Neural crest cell (in vitro differentiated cells): Measurements from ENCODE around the gene SNCB. TPM values are rescaled to one million over a fixed set of nuclear protein-coding genes. Genes with fewer than 3 reads are reported as not detected.

Experiments
- DNase-seq: peaks from one replicate; pipeline ENCODE4 v3.0.0; 2021; ENCODE audit warnings: low read depth, mixed read lengths, low spot score
- H3K27ac Mint-ChIP-seq: one replicate; pipeline ENCODE4 v1.8.0; 2021; ENCODE audit warnings: mild to moderate bottlenecking, mixed read lengths; ENCODE audit not compliant: unreplicated experiment
- H3K27me3 Mint-ChIP-seq: 2 replicates; pipeline ENCODE4 v1.8.0; 2021; ENCODE audit warnings: low read depth, mild to moderate bottlenecking, mixed read lengths
- H3K36me3 Mint-ChIP-seq: 2 replicates; pipeline ENCODE4 v1.8.0; 2021; ENCODE audit warnings: low read depth, mild to moderate bottlenecking, mixed read lengths
- H3K4me1 Mint-ChIP-seq: 2 replicates; pipeline ENCODE4 v1.8.0; 2021; ENCODE audit warnings: mixed read lengths
- H3K4me3 Mint-ChIP-seq: one replicate; pipeline ENCODE4 v1.8.0; 2021; ENCODE audit warnings: mild to moderate bottlenecking, mixed read lengths
- H3K9me3 Mint-ChIP-seq: 2 replicates; pipeline ENCODE4 v1.8.0; 2021; ENCODE audit warnings: mixed read lengths
- CTCF ChIP-seq: fragments of 200-600 bp; sonication (generic); conservative IDR thresholded peaks from 2 replicates; pipeline ENCODE4 v1.5.0; 2021; ENCODE audit warnings: antibody characterized with exemption, mild to moderate bottlenecking
- total RNA-seq: library from RNA; stranded (reverse); gene quantifications from 2 replicates; pipeline ENCODE4 v1.2.1, GENCODE V29; 2021

SNCB gene
- total RNA-seq, 1 donor from 2014 or later, result 0.40 TPM

- Mint-ChIP-seq H3K4me1 (peaks cover 5% of the 10 kb centered on the region), H3K27me3 (peaks cover 19% of the 10 kb centered on the region), H3K9me3 (no peaks in the 10 kb centered on the region), H3K27ac (no peak overlapping the region), H3K4me3 (no peak overlapping the region), H3K36me3 (no peaks in the 10 kb centered on the region)
- no peak for TF ChIP-seq CTCF
- no peak for DNase-seq
These were observed 32.3 kb upstream of the SNCB start for GRCh38 chr5:176662371-176663333.

GRCh38 chr5:176661676-176662075 lies 31.3 kb upstream of the SNCB start:
- TF ChIP-seq CTCF, result no peak
- Mint-ChIP-seq H3K27me3 (peaks cover 12% of the 10 kb centered on the region), H3K27ac (no peak overlapping the region), H3K36me3 (no peaks in the 10 kb centered on the region), H3K9me3 (no peaks in the 10 kb centered on the region), H3K4me3 (no peak overlapping the region), H3K4me1 (peaks cover 5% of the 10 kb centered on the region)
- no peak for DNase-seq

- peaks cover 5% of the 10 kb centered on the region for H3K4me1 Mint-ChIP-seq
- DNase-seq, result peak; percentile 87
- no peaks in the 10 kb centered on the region for H3K36me3 Mint-ChIP-seq
- TF ChIP-seq CTCF, result peak; percentile 97
- peaks cover 9% of the 10 kb centered on the region for H3K27me3 Mint-ChIP-seq
- no peaks in the 10 kb centered on the region for H3K9me3 Mint-ChIP-seq
- peak overlapping the region; percentile 23 for H3K4me3 Mint-ChIP-seq
- H3K27ac Mint-ChIP-seq, result no peak overlapping the region
These were observed 30.7 kb upstream of the SNCB start for GRCh38 chr5:176660860-176661641.

- H3K4me3 Mint-ChIP-seq, result no peak overlapping the region
- peaks cover 5% of the 10 kb centered on the region for H3K4me1 Mint-ChIP-seq
- no peak overlapping the region for H3K27ac Mint-ChIP-seq
- DNase-seq, result no peak
- no peaks in the 10 kb centered on the region for H3K9me3 Mint-ChIP-seq
- no peaks in the 10 kb centered on the region for H3K36me3 Mint-ChIP-seq
- TF ChIP-seq CTCF, result no peak
- peaks cover 8% of the 10 kb centered on the region for H3K27me3 Mint-ChIP-seq
These were observed 30.2 kb upstream of the SNCB start for GRCh38 chr5:176660530-176660859.

GRCh38 chr5:176659860-176660461 lies 29.6 kb upstream of the SNCB start:
- Mint-ChIP-seq H3K9me3 (no peaks in the 10 kb centered on the region), H3K4me1 (peaks cover 5% of the 10 kb centered on the region), H3K4me3 (no peak overlapping the region), H3K27me3 (peaks cover 6% of the 10 kb centered on the region), H3K27ac (no peak overlapping the region), H3K36me3 (no peaks in the 10 kb centered on the region)
- DNase-seq, result no peak
- TF ChIP-seq CTCF, result no peak
